Measurements from ENCODE around the gene LBHD1.

DNA sequence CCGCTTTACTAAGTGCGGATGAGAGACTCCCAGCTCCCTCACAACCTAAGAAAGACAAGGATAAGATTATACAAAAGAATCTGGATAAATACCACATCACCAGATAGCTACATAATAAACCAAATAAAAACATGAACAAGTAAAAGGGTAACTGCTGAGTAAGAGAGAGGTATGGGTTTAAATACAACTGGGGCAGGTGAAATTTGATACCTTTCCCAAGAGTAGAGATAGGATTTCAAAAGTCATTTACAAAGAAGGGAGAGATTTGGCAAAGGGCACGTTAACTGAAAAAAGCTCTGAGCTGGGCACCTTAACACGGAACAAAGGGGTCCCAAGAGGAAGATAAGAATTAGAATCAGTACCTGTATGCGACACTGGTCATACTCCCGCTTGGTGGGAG lies 5.1 kb upstream of the LBHD1 start:
- TF ChIP-seq, protein P1, sequence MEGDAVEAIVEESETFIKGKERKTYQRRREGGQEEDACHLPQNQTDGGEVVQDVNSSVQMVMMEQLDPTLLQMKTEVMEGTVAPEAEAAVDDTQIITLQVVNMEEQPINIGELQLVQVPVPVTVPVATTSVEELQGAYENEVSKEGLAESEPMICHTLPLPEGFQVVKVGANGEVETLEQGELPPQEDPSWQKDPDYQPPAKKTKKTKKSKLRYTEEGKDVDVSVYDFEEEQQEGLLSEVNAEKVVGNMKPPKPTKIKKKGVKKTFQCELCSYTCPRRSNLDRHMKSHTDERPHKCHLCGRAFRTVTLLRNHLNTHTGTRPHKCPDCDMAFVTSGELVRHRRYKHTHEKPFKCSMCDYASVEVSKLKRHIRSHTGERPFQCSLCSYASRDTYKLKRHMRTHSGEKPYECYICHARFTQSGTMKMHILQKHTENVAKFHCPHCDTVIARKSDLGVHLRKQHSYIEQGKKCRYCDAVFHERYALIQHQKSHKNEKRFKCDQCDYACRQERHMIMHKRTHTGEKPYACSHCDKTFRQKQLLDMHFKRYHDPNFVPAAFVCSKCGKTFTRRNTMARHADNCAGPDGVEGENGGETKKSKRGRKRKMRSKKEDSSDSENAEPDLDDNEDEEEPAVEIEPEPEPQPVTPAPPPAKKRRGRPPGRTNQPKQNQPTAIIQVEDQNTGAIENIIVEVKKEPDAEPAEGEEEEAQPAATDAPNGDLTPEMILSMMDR (CRISPR knock-in tag; IDR thresholded peaks at IDR 0.05), result no peak
- TF ChIP-seq KAT2B (IDR thresholded peaks at IDR 0.05; ENCODE audit: borderline replicate concordance, low read depth, low read length) (no peak), NR3C1 (CRISPR knock-in tag; IDR thresholded peaks at IDR 0.05) (no peak), MAZ (IDR thresholded peaks at IDR 0.05; ENCODE audit: borderline replicate concordance, low read depth, low read length) (no peak), MAZ (CRISPR knock-in tag; IDR thresholded peaks at IDR 0.05; ENCODE audit: low read depth) (no peak), MYC (CRISPR knock-in tag; IDR thresholded peaks at IDR 0.05; ENCODE audit: borderline replicate concordance) (no peak), ZNF382 (CRISPR knock-in tag; IDR thresholded peaks at IDR 0.05; ENCODE audit: borderline replicate concordance) (no peak)
- TF ChIP-seq, protein P2, sequence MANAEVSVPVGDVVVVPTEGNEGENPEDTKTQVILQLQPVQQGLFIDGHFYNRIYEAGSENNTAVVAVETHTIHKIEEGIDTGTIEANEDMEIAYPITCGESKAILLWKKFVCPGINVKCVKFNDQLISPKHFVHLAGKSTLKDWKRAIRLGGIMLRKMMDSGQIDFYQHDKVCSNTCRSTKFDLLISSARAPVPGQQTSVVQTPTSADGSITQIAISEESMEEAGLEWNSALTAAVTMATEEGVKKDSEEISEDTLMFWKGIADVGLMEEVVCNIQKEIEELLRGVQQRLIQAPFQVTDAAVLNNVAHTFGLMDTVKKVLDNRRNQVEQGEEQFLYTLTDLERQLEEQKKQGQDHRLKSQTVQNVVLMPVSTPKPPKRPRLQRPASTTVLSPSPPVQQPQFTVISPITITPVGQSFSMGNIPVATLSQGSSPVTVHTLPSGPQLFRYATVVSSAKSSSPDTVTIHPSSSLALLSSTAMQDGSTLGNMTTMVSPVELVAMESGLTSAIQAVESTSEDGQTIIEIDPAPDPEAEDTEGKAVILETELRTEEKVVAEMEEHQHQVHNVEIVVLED (CRISPR knock-in tag; IDR thresholded peaks at IDR 0.05; ENCODE audit: borderline replicate concordance), result no peak
- TF ChIP-seq, protein P3, sequence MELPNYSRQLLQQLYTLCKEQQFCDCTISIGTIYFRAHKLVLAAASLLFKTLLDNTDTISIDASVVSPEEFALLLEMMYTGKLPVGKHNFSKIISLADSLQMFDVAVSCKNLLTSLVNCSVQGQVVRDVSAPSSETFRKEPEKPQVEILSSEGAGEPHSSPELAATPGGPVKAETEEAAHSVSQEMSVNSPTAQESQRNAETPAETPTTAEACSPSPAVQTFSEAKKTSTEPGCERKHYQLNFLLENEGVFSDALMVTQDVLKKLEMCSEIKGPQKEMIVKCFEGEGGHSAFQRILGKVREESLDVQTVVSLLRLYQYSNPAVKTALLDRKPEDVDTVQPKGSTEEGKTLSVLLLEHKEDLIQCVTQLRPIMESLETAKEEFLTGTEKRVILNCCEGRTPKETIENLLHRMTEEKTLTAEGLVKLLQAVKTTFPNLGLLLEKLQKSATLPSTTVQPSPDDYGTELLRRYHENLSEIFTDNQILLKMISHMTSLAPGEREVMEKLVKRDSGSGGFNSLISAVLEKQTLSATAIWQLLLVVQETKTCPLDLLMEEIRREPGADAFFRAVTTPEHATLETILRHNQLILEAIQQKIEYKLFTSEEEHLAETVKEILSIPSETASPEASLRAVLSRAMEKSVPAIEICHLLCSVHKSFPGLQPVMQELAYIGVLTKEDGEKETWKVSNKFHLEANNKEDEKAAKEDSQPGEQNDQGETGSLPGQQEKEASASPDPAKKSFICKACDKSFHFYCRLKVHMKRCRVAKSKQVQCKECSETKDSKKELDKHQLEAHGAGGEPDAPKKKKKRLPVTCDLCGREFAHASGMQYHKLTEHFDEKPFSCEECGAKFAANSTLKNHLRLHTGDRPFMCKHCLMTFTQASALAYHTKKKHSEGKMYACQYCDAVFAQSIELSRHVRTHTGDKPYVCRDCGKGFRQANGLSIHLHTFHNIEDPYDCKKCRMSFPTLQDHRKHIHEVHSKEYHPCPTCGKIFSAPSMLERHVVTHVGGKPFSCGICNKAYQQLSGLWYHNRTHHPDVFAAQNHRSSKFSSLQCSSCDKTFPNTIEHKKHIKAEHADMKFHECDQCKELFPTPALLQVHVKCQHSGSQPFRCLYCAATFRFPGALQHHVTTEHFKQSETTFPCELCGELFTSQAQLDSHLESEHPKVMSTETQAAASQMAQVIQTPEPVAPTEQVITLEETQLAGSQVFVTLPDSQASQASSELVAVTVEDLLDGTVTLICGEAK (IDR thresholded peaks at IDR 0.05), result no peak
- TF ChIP-seq, protein P3 (CRISPR knock-in tag; IDR thresholded peaks at IDR 0.05), result no peak

Measured in HepG2 (cell line).